Cerebellar nuclear complex (tissue), 1 donor: ENCODE results near the gene ADD1.

ENCODE experiments used
- DNase-seq, 2 experiments: peaks; one replicate each; lab custom pipeline; 2025; lab: John Stamatoyannopoulos, UW

Gene ADD1, protein sequence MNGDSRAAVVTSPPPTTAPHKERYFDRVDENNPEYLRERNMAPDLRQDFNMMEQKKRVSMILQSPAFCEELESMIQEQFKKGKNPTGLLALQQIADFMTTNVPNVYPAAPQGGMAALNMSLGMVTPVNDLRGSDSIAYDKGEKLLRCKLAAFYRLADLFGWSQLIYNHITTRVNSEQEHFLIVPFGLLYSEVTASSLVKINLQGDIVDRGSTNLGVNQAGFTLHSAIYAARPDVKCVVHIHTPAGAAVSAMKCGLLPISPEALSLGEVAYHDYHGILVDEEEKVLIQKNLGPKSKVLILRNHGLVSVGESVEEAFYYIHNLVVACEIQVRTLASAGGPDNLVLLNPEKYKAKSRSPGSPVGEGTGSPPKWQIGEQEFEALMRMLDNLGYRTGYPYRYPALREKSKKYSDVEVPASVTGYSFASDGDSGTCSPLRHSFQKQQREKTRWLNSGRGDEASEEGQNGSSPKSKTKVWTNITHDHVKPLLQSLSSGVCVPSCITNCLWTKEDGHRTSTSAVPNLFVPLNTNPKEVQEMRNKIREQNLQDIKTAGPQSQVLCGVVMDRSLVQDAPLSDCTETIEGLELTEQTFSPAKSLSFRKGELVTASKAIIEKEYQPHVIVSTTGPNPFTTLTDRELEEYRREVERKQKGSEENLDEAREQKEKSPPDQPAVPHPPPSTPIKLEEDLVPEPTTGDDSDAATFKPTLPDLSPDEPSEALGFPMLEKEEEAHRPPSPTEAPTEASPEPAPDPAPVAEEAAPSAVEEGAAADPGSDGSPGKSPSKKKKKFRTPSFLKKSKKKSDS

DNA sequence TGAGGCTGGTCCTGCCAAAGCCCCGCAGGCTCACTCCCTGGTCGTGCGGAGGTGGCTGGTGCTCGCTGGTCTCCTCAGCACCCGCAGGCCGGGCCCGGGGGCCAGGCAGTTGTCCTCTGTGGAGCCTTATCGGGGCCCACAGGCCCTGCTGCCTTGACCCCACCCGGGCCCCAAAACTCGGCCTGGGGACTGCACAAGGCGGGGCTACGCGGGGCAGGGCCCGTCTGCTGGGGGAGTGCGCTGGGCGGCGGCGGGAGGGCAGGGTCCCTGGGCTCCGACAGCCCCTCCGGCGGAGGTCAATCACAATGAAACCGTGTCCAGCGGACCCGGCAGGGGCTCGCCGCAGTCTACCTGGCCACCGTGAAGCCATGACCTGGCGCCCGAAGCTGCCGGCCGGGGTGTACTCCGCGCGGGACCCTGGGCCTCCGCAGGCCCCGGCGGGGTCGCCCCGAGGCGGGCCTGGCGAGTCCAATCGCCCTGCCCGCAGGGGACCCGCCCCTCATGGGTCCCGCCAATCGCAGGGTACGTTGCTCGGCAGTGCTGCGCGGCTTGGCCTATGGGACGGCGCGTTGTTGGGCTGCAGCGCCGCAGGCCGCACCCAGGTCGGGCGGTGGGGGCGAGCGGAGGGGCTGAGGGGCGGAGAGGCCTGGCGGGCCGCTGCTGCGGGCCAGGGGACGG lies at the start of gene ADD1:
Gene ADD1 (plus strand): TSS at position 582 of the 678 bp plus-strand sequence. CDS start 32,072 bp downstream, outside the sequence.
- peak in 1 of 2 experiments; percentile 53 for DNase-seq

- DNase-seq: no peak
These were observed 49.0 kb upstream of the ADD1 start for GRCh38 chr4:2794486-2795299.

DNA sequence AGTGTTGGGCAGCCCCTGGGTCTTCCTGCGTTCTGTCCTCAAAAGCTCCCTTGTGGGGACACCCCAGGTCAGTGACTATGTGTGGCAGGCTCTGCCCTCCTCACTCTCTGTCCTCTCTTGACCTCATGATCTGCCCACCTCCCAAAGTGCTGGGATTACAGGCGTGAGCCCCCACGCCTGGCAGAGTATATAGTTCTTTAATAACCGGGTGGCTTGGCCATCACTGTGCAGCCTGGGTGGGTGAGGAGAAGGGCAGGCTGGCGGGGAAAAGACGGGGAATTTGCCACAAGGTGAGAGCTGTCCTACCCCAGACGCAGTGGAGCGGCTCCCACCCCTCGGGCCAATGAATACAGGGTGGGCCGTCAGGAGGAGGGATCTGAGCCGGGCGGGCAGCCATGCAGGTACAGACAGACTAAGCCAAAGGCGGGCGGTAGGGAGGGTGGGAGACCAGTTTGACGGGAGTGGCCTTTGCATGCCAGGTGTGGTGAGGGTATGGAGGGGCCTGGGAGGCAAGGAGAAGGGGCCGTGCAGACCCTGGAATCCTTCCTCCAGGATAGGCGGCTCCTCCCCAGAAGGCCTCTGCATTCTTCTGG lies 48.2 kb upstream of the ADD1 start:
- no peak for DNase-seq

DNA sequence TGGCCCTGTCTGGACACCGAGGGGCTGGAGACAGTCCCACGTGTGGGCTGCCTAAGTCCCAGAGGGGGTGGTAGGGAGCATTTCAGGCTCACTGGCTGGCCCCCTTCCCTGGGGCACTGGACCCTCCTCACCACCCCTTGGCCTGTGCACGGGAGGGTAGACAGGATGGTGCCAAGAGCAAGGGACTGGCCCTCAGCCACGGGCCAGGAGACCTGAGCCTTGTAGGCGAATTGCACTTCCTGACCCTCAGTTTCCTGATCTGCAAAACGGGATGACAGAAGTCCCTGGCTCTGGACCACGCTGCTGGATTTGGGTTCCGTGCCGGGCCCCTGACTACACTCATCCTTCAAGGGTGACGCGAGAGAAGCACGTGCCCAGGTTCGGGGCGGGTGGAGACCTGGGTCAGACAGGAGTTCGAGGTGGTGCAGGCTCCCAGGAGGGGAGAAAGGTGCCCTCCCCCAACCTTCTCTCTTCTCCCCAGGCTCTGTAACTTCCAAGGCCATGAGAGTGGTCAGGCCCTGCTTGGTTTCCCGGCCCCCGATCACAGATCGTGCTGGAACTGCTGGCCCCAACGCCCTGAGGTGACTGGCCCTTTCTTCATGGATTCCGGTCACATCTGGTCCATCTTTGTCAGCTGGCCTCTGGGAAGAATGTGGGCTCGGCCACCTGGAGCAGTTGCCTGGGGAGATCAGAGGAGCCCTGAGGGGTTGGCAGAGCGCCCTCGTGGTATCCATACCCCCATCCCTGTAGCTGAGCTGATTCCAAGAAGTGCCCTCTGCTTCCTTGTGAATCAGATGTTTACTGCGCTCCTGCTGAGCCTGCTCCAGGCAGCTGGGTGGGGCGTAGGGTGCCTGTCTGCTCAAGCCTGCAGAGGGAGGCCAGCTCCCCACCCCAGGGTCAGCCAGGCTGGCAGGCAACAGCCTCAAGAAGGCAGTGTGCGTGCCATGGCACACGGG lies 47.5 kb upstream of the ADD1 start:
- no peak for DNase-seq

- DNase-seq: no peak
These were observed 46.6 kb upstream of the ADD1 start for GRCh38 chr4:2796849-2797544.

DNA sequence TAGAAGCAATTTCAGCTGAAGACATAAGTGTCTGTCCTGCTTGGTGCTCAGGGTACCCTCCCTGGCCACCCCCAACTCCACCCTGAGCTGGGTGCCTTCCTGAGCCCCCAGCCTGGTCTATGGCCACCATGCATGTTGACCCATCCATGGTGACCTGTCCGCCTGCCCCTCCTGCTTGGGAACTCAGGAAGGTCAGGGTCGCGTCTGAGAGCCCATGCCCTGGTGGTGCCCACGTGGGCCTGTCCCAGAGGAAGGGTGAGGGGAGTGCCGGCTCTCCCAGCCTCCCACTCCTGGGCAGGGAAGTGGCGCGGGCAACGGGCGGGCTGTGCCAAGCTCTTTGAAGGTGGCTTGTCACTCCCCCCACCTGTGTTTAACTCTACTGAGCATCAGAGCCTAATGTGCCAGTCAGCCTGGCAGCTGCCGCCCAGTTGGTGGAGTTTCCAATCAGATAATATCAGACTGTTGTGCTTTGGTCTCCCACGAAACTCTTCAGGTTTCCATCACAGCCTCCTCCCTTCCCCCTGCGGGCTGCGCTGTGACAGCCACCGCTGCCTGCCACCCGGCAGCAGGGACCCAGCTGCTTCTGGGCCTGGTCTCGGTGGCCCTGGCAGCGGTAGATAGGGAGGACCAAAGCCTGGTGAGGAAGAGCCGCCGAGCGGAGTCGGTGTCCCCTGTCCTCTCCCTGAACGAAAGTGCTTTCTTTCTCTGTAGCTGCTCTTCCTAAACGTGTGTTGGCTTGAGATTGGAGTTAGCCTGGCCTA lies 45.9 kb upstream of the ADD1 start:
- DNase-seq: no peak

DNA sequence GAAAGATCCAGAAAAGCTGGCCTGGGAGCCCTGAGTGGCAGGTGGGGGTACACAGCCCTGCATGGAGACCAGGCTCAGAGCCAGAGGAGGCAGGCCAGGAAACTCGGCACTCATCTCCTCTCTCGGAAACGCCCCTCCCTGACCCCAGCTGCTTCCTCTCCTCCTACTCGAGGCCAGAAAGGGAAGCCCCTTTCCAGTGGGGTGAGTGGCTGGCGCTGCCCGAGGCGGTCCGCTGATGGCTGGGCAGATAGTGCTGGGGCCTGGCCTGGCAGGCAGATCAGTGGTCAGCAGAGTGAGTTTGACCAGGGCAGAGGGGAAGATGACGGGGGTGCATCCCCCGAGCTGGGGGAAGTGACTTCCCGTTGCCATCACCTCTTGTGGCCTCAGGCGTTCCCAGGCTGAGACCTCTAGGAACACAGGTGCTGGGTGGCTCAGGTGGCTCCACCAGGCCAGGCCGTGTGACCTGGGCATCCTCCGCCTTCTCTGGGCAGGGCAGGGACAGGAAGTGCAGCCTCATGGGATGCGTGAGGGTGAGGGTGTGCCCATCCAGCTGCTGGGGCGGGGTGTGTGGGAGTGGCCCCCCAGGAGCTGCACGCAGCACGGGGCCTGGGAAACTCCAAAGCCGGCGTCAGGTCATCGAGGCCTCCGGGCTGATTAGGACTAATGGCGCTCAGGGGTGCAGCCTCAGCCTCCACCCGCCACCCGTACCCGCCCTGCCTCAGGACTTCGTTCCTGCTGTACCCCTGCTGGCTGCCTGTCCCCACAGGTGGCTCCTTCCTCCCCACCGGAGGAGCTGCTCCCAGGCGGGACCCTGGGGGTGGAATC lies 45.0 kb upstream of the ADD1 start:
- DNase-seq: no peak

DNA sequence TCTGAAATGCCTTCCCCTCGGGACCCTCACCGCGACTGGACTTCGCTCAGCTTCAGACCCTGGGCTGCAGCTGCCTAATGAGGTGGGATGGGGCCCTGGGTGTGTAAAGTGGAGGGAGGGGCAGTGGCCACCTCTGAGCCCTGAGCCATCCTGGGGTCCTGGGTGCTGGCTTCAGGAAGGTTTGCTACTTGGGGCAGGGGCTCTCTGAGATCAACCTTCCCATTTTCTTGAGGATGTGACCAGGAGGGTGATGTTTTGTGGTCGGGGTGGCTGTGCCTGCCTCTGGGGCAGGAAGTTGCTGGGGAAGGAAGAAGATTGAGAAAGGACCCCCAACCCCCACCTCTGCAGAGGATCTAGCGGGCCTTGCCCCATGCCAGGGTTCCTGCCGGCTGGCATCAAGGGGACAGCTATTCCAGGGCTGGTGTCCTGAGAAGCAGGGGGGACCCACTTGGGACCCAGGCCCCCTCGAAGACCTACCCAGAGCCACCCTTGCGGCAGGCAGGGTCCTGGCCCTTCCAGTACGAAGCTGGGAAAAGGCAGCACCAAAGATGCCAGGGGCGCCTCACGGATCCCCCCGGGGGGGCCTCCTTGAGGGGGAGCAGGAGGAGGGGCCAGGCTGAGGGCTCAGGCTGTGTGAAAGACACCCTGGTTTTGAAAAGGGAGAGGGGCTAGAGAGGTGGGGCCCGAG lies 44.3 kb upstream of the ADD1 start:
- DNase-seq: no peak

- DNase-seq: no peak
These were observed 43.5 kb upstream of the ADD1 start for GRCh38 chr4:2799971-2800690.

DNA sequence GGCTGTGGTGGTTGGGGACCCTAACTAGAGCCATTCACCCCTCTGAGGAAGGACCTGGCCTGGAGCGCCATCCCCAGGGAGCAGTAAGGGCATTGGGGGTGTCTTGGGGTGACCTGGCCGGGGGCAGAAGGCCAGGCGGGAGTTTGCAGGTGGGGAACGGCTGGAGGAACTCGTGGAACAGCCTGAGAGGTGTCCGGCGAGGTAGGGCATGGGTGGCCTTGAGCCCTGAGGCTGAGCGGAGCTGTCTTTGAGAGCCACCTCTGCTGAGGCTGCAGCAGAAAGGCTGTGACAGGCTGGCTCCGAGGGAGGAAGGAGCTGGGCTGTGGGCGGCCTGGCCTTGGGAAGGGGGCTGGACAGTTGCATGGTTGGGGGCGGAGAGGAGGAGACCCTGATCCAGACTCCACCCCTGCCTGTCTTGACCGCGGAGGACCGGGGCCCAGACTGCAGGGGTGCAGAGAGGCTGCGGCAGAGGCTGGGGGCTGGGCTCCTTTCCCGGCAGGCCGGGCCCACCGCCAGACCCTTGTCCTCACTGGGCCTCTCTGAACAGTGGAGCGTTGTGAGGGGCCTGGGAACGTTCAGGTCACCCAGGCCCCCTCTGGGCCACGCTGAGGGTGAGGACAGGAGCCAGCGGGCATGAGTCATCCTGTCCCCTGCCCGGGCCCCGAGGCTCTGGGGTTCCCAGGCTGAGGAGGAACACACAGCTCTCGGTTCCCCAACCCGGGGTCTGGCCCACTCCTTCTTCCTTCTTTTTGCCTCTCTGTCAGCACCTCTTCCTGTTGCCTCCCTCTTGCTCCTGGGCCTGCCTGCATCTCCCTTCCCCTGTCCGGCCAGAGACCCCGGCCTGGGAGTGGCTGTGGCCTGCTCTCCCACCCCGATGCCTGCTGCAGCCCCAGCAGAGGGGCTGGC lies 42.7 kb upstream of the ADD1 start:
- DNase-seq: no peak

- DNase-seq: no peak
These were observed 40.8 kb upstream of the ADD1 start for GRCh38 chr4:2802618-2803531.

DNA sequence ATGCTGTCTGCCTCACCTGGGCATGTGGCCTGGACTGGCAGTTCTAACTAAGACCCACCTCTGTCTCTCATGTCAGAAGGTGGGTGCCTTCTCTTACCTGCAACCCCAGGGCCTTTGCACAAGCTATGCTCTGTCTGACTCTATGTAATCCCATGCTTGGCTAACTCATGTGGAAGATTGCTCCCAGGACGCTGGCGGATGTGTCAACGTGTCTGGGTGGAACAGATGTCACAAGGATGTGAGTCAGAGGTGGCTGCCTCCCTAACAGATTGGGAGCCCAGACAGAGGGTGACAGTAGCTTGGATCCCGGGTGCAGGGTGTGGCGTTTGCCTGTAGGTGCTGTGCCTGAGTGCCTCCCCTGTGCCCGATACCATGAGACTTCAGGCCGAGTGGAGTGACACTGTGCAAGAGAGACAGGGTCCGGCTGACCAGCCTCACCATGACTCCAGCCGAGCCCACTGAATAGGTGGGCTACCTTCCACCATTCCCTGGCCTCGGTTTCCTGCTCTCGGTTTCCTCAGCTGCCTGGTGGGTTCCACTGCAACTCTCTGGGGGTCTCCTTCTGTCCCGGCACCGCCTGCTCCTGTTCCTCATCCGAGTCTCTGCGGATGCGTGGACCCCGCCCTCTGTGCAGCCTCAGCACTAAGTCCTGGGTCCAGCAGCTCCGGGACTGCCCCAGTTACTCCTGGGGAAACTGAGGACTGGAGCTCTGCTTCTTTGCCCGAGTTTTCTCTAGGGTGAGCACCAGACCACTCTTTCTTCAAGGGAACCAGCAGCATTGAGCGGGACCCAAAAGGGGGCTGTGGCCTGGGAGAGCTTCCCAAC lies 39.8 kb upstream of the ADD1 start:
- DNase-seq: no peak

DNA sequence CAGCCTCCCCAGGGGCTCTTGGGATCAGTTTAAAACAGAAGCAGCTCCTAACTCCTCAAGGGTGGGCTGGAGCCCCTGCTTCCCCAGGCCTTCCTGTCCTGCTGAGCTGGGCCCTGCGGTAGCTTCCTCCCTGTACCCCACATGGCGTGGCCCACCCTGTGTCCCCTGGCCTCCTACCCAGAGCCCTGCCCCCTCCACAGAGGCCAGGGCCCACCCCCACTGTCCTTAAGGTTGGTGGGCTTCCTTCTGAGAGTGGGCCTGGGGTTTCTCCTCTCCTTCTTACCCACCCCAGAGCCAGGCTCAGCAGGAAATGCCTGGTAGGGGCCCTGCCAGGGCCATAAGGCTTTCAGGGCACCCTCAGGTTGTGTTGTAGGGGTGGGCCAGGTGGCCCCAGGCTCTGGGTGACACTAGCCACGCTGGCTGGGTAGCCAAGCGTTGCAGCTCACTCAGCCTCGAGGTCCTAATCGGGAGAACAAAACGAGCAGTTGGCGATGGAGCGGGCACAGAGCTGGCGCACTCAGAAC lies 39.1 kb upstream of the ADD1 start:
- DNase-seq: no peak
